HG03045 (cell line): ENCODE results near the gene SLC6A11.

Experiments used
- ATAC-seq: cut with Tn5 transposase; IDR thresholded peaks from one replicate; pipeline ENCODE4 v1.9.1; 2021; ENCODE audit warnings: mild to moderate bottlenecking, moderate library complexity; ENCODE audit not compliant: unreplicated experiment

The SLC6A11 gene

GRCh38 chr3:10883478-10884234 is 67.6 kb downstream of the SLC6A11 start:
- ATAC-seq, result no peak

GRCh38 chr3:10887015-10887414 is 71.0 kb downstream of the SLC6A11 start:
- ATAC-seq, result no peak

GRCh38 chr3:10888518-10889090 is 72.6 kb downstream of the SLC6A11 start:
- ATAC-seq, result no peak

GRCh38 chr3:10889206-10889960 is 73.4 kb downstream of the SLC6A11 start:
- no peak for ATAC-seq

- no peak for ATAC-seq
Observed at GRCh38 chr3:10890665-10891064, 74.6 kb downstream of the SLC6A11 start.

- ATAC-seq, result no peak
Observed at GRCh38 chr3:10892622-10893021, 76.6 kb downstream of the SLC6A11 start.

- ATAC-seq, result no peak
Observed at GRCh38 chr3:10901296-10901945, 85.4 kb downstream of the SLC6A11 start.

GRCh38 chr3:10907262-10907661 is 91.2 kb downstream of the SLC6A11 start:
- no peak for ATAC-seq

- ATAC-seq, result no peak
Observed at GRCh38 chr3:10910367-10910766, 94.3 kb downstream of the SLC6A11 start.

- ATAC-seq, result no peak
Observed at GRCh38 chr3:10911350-10912002, 95.4 kb downstream of the SLC6A11 start.

GRCh38 chr3:10912786-10913185 is 96.8 kb downstream of the SLC6A11 start:
- no peak for ATAC-seq

GRCh38 chr3:10915376-10915775 is 99.3 kb downstream of the SLC6A11 start:
- ATAC-seq, result no peak

GRCh38 chr3:10917176-10917575 is 101.1 kb downstream of the SLC6A11 start:
- no peak for ATAC-seq

- ATAC-seq, result no peak
Observed at GRCh38 chr3:10918011-10918410, 102.0 kb downstream of the SLC6A11 start.

- ATAC-seq, result no peak
Observed at GRCh38 chr3:10919636-10920035, 103.6 kb downstream of the SLC6A11 start.

GRCh38 chr3:10925436-10926255 is 109.6 kb downstream of the SLC6A11 start:
- ATAC-seq, result no peak

GRCh38 chr3:10926256-10926810 is 110.3 kb downstream of the SLC6A11 start:
- no peak for ATAC-seq

- ATAC-seq, result no peak
Observed at GRCh38 chr3:10926811-10927521, 110.9 kb downstream of the SLC6A11 start.

GRCh38 chr3:10927551-10927950 is 111.5 kb downstream of the SLC6A11 start:
- ATAC-seq, result no peak
